Pancreas (tissue), 10 donors: ENCODE results near the gene NOL9. TPM values are rescaled to one million over a fixed set of nuclear protein-coding genes. Genes with fewer than 3 reads are reported as not detected.

Experiments
- ATAC-seq, 4 donors: fragments of 200-7000 bp; cut with Tn5 transposase; one replicate each; pipeline versions ENCODE4 v1.8.0 to v1.9.1; 2020; ENCODE audit warnings: mild to moderate bottlenecking in 4 of 4, moderate library complexity in 4 of 4
- DNase-seq, 6 donors: peaks; one replicate each; pipeline ENCODE4 v3.0.0-alpha.2; 2020
- FAIRE-seq: peaks from 2 replicates; lab custom pipeline; 2012; peaks lifted over from hg19 to GRCh38; lab: Jason Lieb, UNC
- H3K27ac ChIP-seq, 4 donors: fragments of 200-600 bp; sonication (generic); 1 replicate in 3 of 4; 2 replicates in 1 of 4; pipeline versions ENCODE4 v1.5.0 to v1.8.0; 2020
- H3K27me3 ChIP-seq, 4 donors: fragments of 200-600 bp; one replicate each; pipeline ENCODE4 v1.8.0; 2021
- H3K36me3 ChIP-seq, 3 donors: fragments of 200-600 bp; sonication (generic) in 1 of 3; one replicate each; pipeline versions ENCODE4 v1.5.0 to v1.8.0; 2020 to 2021
- H3K4me1 ChIP-seq, 3 donors: fragments of 200-600 bp; one replicate each; pipeline ENCODE4 v1.8.0; 2021
- H3K4me3 ChIP-seq, 4 donors: fragments of 200-600 bp; sonication (generic) in 2 of 4; one replicate each; pipeline versions ENCODE4 v1.5.0 to v1.8.0; 2020 to 2021
- H3K9me3 ChIP-seq, 4 donors: fragments of 200-600 bp; one replicate each; pipeline ENCODE4 v1.8.0; 2021
- CTCF ChIP-seq, 4 donors: fragments of 200-600 bp; sonication (generic) in 3 of 4; IDR thresholded peaks; one replicate each; pipeline versions ENCODE4 v1.5.0 to v1.8.0; 2021; ENCODE audit warnings: antibody characterized with exemption in 4 of 4
- WGBS, 2 donors: extraction: QIAGEN DNeasy Blood & Tissue Kit; methylation state at CpG; one replicate each; pipeline ENCODE4 v1.1.7; 2013; 5-methylcytosine and 5-hydroxymethylcytosine counted together
- intact Hi-C, 3 donors: fragments of 100-400 bp; cut with DNase I; formaldehyde crosslinking; loops; one replicate each; pipeline versions ENCODE4 v1.11.1 to v1.14.2; 2022
- polyA plus RNA-seq, 2 donors: library from polyadenylated mRNA; stranded (reverse); fragments of 200-250 nt; gene quantifications; one replicate each; pipeline ENCODE4 v1.2.3, GENCODE V29; 2013
- total RNA-seq, 6 donors: library from RNA; stranded (reverse); fragmentation: NEBNext Ultra II Directional in 4 of 6; extraction: Animal tissue kit (Norgen Biotek cat#: 25700) in 4 of 6; gene quantifications; one replicate each; pipeline versions ENCODE4 v1.2.1 to v1.2.4, GENCODE V29; 2021 to 2023
- donor health status: healthy with polysubstance abuse.
- donor health status: DM: no; HTN: no; CAD: no; lungs with moderate emphysema.
- donor health status: DM: no; HTN: no; CAD: no.
- donor health status: control.
- donor health status: control.
- donor health status: Bipolar disorder and iron deficiency.
- donor health status: DM: yes; HTN: yes; CAD: no.
- donor health status: DM: no; HTN: no; CAD: no.
- donor health status: DM: no; HTN: no; CAD: no.
- donor health status: DM: yes; HTN: yes; CAD: no.

Gene NOL9
- total and polyA plus RNA-seq, 8 donors = 7.5 to 15.1 (median 11.4) TPM

- intact Hi-C loops = no loop called here
- Histone ChIP-seq H3K9me3 (no peaks in the 10 kb centered on the region), H3K27me3 (no peaks in the 10 kb centered on the region), H3K36me3 (peaks cover 0 to 25% (median 22%) of the 10 kb centered on the region in 3 donors), H3K4me3 (no peak overlapping the region), H3K27ac (peak overlapping the region in 1 of 4 donors; percentile 17), H3K4me1 (peaks cover 5 to 13% (median 10%) of the 10 kb centered on the region in 3 donors)
- no peak for FAIRE-seq
- peak; percentile 26 to 74 (median 44) for ATAC-seq
- peak in 5 of 6 donors; percentile 55 to 86 (median 57) for DNase-seq
- 21 to 26% methylated on average over 13 of the region's 13 CpGs for WGBS, 2 donors
- no peak for TF ChIP-seq CTCF (IDR thresholded peaks at IDR 0.05)
These were observed 33.1 kb upstream of the NOL9 start for GRCh38 chr1:6587261-6588005.

DNA sequence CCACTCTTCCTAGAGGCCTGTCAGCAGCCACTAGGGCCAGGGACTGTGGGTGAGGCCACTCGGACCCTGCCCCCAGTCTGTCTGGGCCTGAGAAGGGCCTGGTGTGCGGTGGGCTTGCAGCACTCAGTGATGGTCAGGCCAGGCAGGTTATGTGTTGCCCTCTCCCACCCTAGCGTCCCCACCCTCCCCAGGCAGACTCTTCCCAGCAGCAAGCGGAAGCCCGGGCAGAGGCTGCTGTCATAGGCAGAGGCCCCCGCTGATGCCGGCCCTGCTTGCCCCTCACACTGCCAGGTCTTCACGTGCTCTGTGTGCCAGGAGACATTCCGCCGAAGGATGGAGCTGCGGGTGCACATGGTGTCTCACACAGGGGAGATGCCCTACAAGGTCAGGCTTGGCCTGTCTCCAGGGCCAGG is 32.1 kb upstream of the NOL9 start:
- DNase-seq (peak in 1 of 6 donors; percentile 82), FAIRE-seq (no peak), ATAC-seq (no peak)
- WGBS, 2 donors = 64 to 72% methylated on average over 11 of the region's 11 CpGs
- Histone ChIP-seq H3K36me3 (peaks cover 0 to 19% (median 14%) of the 10 kb centered on the region in 3 donors), H3K9me3 (no peaks in the 10 kb centered on the region), H3K27ac (no peak overlapping the region), H3K27me3 (no peaks in the 10 kb centered on the region), H3K4me1 (peaks cover 9 to 23% (median 20%) of the 10 kb centered on the region in 3 donors), H3K4me3 (no peak overlapping the region)
- no peak for TF ChIP-seq CTCF (IDR thresholded peaks at IDR 0.05)
- intact Hi-C loops = no loop called here

DNA sequence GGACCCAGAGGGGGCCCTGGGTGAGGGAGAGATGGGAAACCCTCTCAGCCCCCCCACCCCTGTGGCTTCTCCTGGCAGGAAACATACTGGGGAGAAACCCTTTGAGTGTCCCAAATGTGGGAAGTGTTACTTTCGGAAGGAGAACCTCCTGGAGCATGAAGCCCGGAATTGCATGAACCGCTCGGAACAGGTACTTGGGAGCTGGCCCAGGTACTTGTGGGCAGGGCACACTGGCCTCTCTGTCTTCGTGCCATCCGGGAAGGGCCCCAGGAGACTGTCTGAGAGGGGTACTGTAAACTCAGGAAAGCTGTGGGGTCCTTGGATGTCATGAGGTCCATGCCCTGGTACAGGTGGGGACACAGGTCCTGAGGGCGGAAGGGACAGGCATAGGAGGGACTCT is 31.5 kb upstream of the NOL9 start:
- Histone ChIP-seq H3K9me3 (no peaks in the 10 kb centered on the region), H3K36me3 (peaks cover 0 to 19% (median 14%) of the 10 kb centered on the region in 3 donors), H3K4me3 (no peak overlapping the region), H3K27ac (no peak overlapping the region), H3K4me1 (peaks cover 15 to 28% (median 23%) of the 10 kb centered on the region in 3 donors), H3K27me3 (no peaks in the 10 kb centered on the region)
- intact Hi-C loops = no loop called here
- no peak for TF ChIP-seq CTCF (IDR thresholded peaks at IDR 0.05)
- DNase-seq (no peak), ATAC-seq (no peak), FAIRE-seq (no peak)
- 84 to 91% methylated on average over 7 of the region's 7 CpGs for WGBS, 2 donors

DNA sequence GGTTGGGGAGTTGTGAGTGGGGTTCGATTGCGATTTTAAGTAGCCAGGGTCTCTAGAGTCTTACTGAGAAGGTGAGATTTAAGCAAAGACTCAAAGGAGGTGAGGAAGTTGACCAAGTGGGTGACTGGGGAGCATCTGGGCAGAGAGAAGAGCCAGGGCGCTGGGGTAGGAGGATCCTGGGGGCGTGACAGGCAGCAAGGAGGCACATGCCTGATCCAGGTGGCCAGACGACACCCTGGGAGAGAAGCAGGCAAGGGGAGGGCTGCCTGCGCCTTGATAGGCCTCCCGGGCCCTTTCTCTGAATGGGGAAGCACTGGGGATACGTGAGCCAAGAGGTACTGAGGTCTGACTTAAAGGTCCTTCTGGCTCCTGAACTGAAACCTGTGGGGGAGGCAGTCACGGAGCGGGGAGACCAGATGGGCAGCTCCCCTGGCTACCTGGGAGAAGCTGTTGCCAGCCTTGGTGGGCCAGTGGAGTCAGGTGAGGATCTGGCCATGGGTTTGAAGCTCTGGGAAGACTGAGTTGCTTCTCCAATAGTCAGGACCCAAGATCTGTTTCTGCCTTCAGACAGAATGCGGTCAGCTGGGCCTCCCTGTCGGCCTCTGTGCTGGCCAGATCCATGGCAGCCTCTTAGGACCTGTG is 30.9 kb upstream of the NOL9 start:
- no peak for DNase-seq
- FAIRE-seq = no peak
- Histone ChIP-seq H3K36me3 (peaks cover 0 to 19% (median 13%) of the 10 kb centered on the region in 3 donors), H3K27me3 (no peaks in the 10 kb centered on the region), H3K4me1 (peaks cover 17 to 28% (median 23%) of the 10 kb centered on the region in 3 donors), H3K9me3 (no peaks in the 10 kb centered on the region), H3K4me3 (no peak overlapping the region), H3K27ac (no peak overlapping the region)
- TF ChIP-seq CTCF (IDR thresholded peaks at IDR 0.05) = no peak
- intact Hi-C loops = no loop called here
- no peak for ATAC-seq
- WGBS, 2 donors = 82 to 86% methylated on average over 12 of the region's 12 CpGs
